HG02852 (cell line): ENCODE measurements around the gene GPR33.
A peak's percentile ranks its signal among the peaks of the same experiment; 100 is the strongest.
"Not testable (repeated sequence)": the region's sequence is repeated elsewhere in the genome, so short reads cannot be mapped to it uniquely, and the experiment has no call there.

Experiments
- ATAC-seq: cut with Tn5 transposase; IDR thresholded peaks from one replicate; pipeline ENCODE4 v1.9.1; 2021; ENCODE audit warnings: mild to moderate bottlenecking, moderate library complexity; ENCODE audit not compliant: unreplicated experiment

GPR33 gene

GRCh38 chr14:31461545-31461944, 26.3 kb downstream of the GPR33 start:
- ATAC-seq = no peak

GRCh38 chr14:31457665-31458659, 29.9 kb downstream of the GPR33 start:
- no peak for ATAC-seq

- ATAC-seq = peak; percentile 98
These were observed 30.8 kb downstream of the GPR33 start, which contains the start of gene DTD2 for GRCh38 chr14:31456841-31457664. TSS of gene DTD2 (minus strand) at chr14:31457506. CDS start at chr14:31457393, 113 bp downstream.

- no peak for ATAC-seq
These were observed 37.7 kb downstream of the GPR33 start for GRCh38 chr14:31449971-31450610.

GRCh38 chr14:31449136-31449535, 38.7 kb downstream of the GPR33 start:
- no peak for ATAC-seq

GRCh38 chr14:31445703-31446102, 42.1 kb downstream of the GPR33 start:
- no peak for ATAC-seq

- ATAC-seq = no peak
These were observed 45.6 kb downstream of the GPR33 start for GRCh38 chr14:31442284-31442683.

- no peak for ATAC-seq
These were observed 46.3 kb downstream of the GPR33 start for GRCh38 chr14:31441273-31442111.

- ATAC-seq = no peak
These were observed 47.6 kb downstream of the GPR33 start for GRCh38 chr14:31440280-31440679.

GRCh38 chr14:31439561-31439960, 48.3 kb downstream of the GPR33 start:
- ATAC-seq = no peak

GRCh38 chr14:31437045-31437691, 50.7 kb downstream of the GPR33 start:
- ATAC-seq = not testable (repeated sequence)

- no peak for ATAC-seq
These were observed 52.6 kb downstream of the GPR33 start for GRCh38 chr14:31435276-31435675.
